HepG2 (cell line): ENCODE measurements around the gene STK36. TPM values are rescaled to one million over a fixed set of nuclear protein-coding genes. Genes with fewer than 3 reads are reported as not detected.

ENCODE experiments used
- ATAC-seq: fragments of 200-7000 bp; cut with Tn5 transposase; 3 replicates; pipeline ENCODE4 v1.9.1; 2020; ENCODE audit warnings: mild to moderate bottlenecking, moderate library complexity
- BruUV-seq: library from RNA; stranded (reverse); fragments of 400-500 nt; replicated peaks from 2 replicates; lab custom pipeline; 2021; lab: Mats Ljungman, UMichigan
- CTCF ChIA-PET: fragments of 300-600 bp; formaldehyde crosslinking; extraction: SDS; loops from one replicate; lab custom pipeline; 2021; ENCODE audit warnings: low total read pairs, inconsistent platforms, low intra/inter-chr PET ratio; lab: Yijun Ruan, JAX
- POLR2A ChIA-PET: fragments of 350-600 bp; sonication (Branson Sonifier 250); formaldehyde crosslinking; loops from one replicate; lab custom pipeline; 2020; ENCODE audit warnings: antibody characterized with exemption, inconsistent platforms; lab: Yijun Ruan, JAX
- DNase-seq: peaks from one replicate; pipeline ENCODE4 v3.0.0-alpha.2; 2015; ENCODE audit warnings: low spot score
- FAIRE-seq: peaks from 3 replicates; lab custom pipeline; 2011; peaks lifted over from hg19 to GRCh38; lab: Jason Lieb, UNC
- H2AFZ ChIP-seq: one replicate; pipeline ENCODE4 v1.6.1; 2011; ENCODE audit warnings: low read length, inconsistent platforms
- H3K27ac ChIP-seq: fragments of 300-600 bp; 3 replicates; pipeline ENCODE4 v1.8.0; 2011; ENCODE audit warnings: mixed run types, mild to moderate bottlenecking, mixed read lengths, low read length, inconsistent platforms; ENCODE audit not compliant: insufficient read depth; ENCODE audit errors: extremely low read length
- H3K27me3 ChIP-seq, 2 experiments: fragments of 200-600 bp in 1 of 2; 2 replicates in 1 of 2; 3 replicates in 1 of 2; pipeline versions ENCODE4 v1.6.0 to v1.8.0; 2011; ENCODE audit warnings: low read length in 2 of 2, mild to moderate bottlenecking in 2 of 2, moderate library complexity in 2 of 2, inconsistent platforms in 1 of 2; ENCODE audit not compliant: insufficient read depth in 2 of 2, control insufficient read depth in 1 of 2
- H3K36me3 ChIP-seq, 2 experiments: fragments of 200-600 bp in 1 of 2; replicated peaks in 1 of 2; 2 replicates in 1 of 2; 3 replicates in 1 of 2; pipeline versions ENCODE4 v1.5.1 to v1.8.0; 2011; ENCODE audit warnings: low read length in 2 of 2, inconsistent platforms in 1 of 2; ENCODE audit not compliant: insufficient read depth in 2 of 2, control insufficient read depth in 1 of 2
- H3K4me1 ChIP-seq: 2 replicates; pipeline ENCODE4 v1.5.1; 2012; ENCODE audit warnings: low read length, inconsistent platforms; ENCODE audit not compliant: insufficient read depth
- H3K4me2 ChIP-seq: 2 replicates; pipeline ENCODE4 v1.6.0; 2011; ENCODE audit warnings: low read depth, low read length, inconsistent platforms
- H3K4me3 ChIP-seq, 3 experiments: fragments of 200-600 bp in 1 of 3; sonication (generic), shearing (Covaris generic) in 1 of 3; replicated peaks in 1 of 3; 2 replicates each; pipeline ENCODE4 v1.5.1; 2011 to 2016; ENCODE audit warnings: low read length in 3 of 3, inconsistent platforms in 2 of 3, low read depth in 2 of 3, mild to moderate bottlenecking in 2 of 3, control low read depth in 1 of 3, mixed read lengths in 1 of 3; ENCODE audit not compliant: insufficient read depth in 1 of 3
- H3K79me2 ChIP-seq: one replicate; pipeline ENCODE4 v1.6.1; 2011; ENCODE audit warnings: low read length, inconsistent platforms; ENCODE audit not compliant: insufficient read depth
- H3K9ac ChIP-seq: 2 replicates; pipeline ENCODE4 v1.6.0; 2011; ENCODE audit warnings: mild to moderate bottlenecking, low read depth, low read length, inconsistent platforms; ENCODE audit not compliant: insufficient read depth
- H3K9me3 ChIP-seq: 2 replicates; pipeline ENCODE4 v1.5.1; 2012; ENCODE audit warnings: mild to moderate bottlenecking, low read length
- H4K20me1 ChIP-seq: 2 replicates; pipeline ENCODE4 v1.6.0; 2011; ENCODE audit warnings: inconsistent platforms, mild to moderate bottlenecking, low read length, moderate library complexity; ENCODE audit not compliant: insufficient read depth
- ERF ChIP-seq: IDR thresholded peaks from 2 replicates; pipeline ENCODE4 v1.6.1; 2018; ENCODE audit warnings: missing biosample characterization, missing genetic modification reagents
- FOXO1 ChIP-seq: sonication (generic); formaldehyde crosslinking; IDR thresholded peaks from 2 replicates; pipeline ENCODE4 v1.4.0; 2020; ENCODE audit warnings: missing genetic modification reagents
- HDAC2 ChIP-seq: sonication (generic); formaldehyde crosslinking; IDR thresholded peaks from 2 replicates; pipeline ENCODE4 v1.4.0; 2020; ENCODE audit warnings: missing genetic modification reagents
- HMGA1 ChIP-seq: sonication (generic); formaldehyde crosslinking; conservative IDR thresholded peaks from 2 replicates; pipeline ENCODE4 v1.4.0; 2020; ENCODE audit warnings: missing genetic modification reagents
- IKZF4 ChIP-seq: sonication (generic); formaldehyde crosslinking; IDR thresholded peaks from 2 replicates; pipeline ENCODE4 v1.5.1; 2020; ENCODE audit warnings: borderline replicate concordance, mild to moderate bottlenecking, low read depth, missing genetic modification reagents; ENCODE audit errors: not compliant biosample characterization
- PAF1 ChIP-seq: IDR thresholded peaks from 2 replicates; pipeline ENCODE4 v1.6.1; 2016; ENCODE audit warnings: missing genetic modification reagents, missing compliant biosample characterization
- RBFOX2 ChIP-seq: fragments of 200-400 bp; formaldehyde crosslinking; IDR thresholded peaks from 2 replicates; pipeline ENCODE4 v1.6.1; 2017; ENCODE audit warnings: low read depth, mild to moderate bottlenecking, low read length
- RFX5 ChIP-seq: IDR thresholded peaks from 2 replicates; pipeline ENCODE4 v1.6.1; 2011; ENCODE audit warnings: low read depth, low read length, improper control_type of control experiment
- RFXANK ChIP-seq: IDR thresholded peaks from 2 replicates; pipeline ENCODE4 v1.6.1; 2016
- RFXAP ChIP-seq: sonication (generic); formaldehyde crosslinking; IDR thresholded peaks from 2 replicates; pipeline ENCODE4 v1.4.0; 2020; ENCODE audit warnings: missing genetic modification reagents, borderline replicate concordance
- RORA ChIP-seq: sonication (generic); formaldehyde crosslinking; IDR thresholded peaks from 2 replicates; pipeline ENCODE4 v1.5.0; 2020; ENCODE audit warnings: mild to moderate bottlenecking, missing genetic modification reagents, moderate library complexity
- SAFB2 ChIP-seq: sonication (generic); formaldehyde crosslinking; IDR thresholded peaks from 2 replicates; pipeline ENCODE4 v1.5.1; 2020; ENCODE audit warnings: missing genetic modification reagents, low read depth, mild to moderate bottlenecking, borderline replicate concordance
- ZNF33B ChIP-seq: sonication (generic); formaldehyde crosslinking; IDR thresholded peaks from 2 replicates; pipeline ENCODE4 v1.5.1; 2020; ENCODE audit warnings: mild to moderate bottlenecking, missing genetic modification reagents
- ZNF430 ChIP-seq: sonication (generic); formaldehyde crosslinking; IDR thresholded peaks from 2 replicates; pipeline ENCODE4 v1.9.0; 2021; ENCODE audit warnings: mild to moderate bottlenecking, missing genetic modification reagents
- ZNF691 ChIP-seq: sonication (generic); formaldehyde crosslinking; IDR thresholded peaks from 2 replicates; pipeline ENCODE4 v1.4.0; 2020; ENCODE audit warnings: missing genetic modification reagents, low read depth, mild to moderate bottlenecking, borderline replicate concordance
- ZNF776 ChIP-seq: sonication (generic); formaldehyde crosslinking; IDR thresholded peaks from 2 replicates; pipeline ENCODE4 v1.4.0; 2020; ENCODE audit warnings: mild to moderate bottlenecking, missing genetic modification reagents
- WGBS: methylation state at CpG from one replicate; pipeline ENCODE4 v1.1.6; 2017; ENCODE audit warnings: low lambda C conversion rate; 5-methylcytosine and 5-hydroxymethylcytosine counted together
- in situ Hi-C: cut with HindIII; loops from 2 replicates; pipeline ENCODE4 v1.10.0; 2017; ENCODE audit warnings: low pct_unique_long_range_greater_than_20kb; ENCODE audit not compliant: extremely low pct_ligation_motif_present
- intact Hi-C: fragments of 100-400 bp; cut with micrococcal nuclease; formaldehyde crosslinking; loops from one replicate; pipeline ENCODE4 v1.10.0; 2022; ENCODE audit not compliant: unreplicated experiment
- polyA plus RNA-seq, 8 experiments: library from polyadenylated mRNA; depleted of rRNA in 3 of 8; stranded (reverse) in 7 of 8; unstranded in 1 of 8; fragments of >200 nt; fragmentation: Illumina TruSeq in 4 of 8; extraction: Trizol in 4 of 8; gene quantifications; 2 replicates each; pipeline versions ENCODE4 v1.2.1 to v1.2.3, GENCODE V29; 2011 to 2016; ENCODE audit warnings: low read depth in 4 of 8, missing spikeins in 1 of 8, mixed read lengths in 1 of 8; ENCODE audit not compliant: insufficient read depth in 1 of 8
- total RNA-seq, 5 experiments: library from RNA; depleted of rRNA; stranded (reverse); fragments of >200 nt; fragmentation: Illumina TruSeq; extraction: Trizol; gene quantifications; 2 replicates each; pipeline ENCODE4 v1.2.3, GENCODE V29; 2016; ENCODE audit warnings: low read depth in 1 of 5

STK36 gene
- total and polyA plus RNA-seq, 2 of the 13 experiments (the other 11 are each of a cell fraction or from before 2014, with no cell fraction given) = 45.9 to 83.5 TPM

GRCh38 chr2:218645126-218645525, 26.8 kb upstream of the STK36 start:
- H3K9me3 ChIP-seq = no peaks in the 10 kb centered on the region
- ATAC-seq = no peak
- H3K4me2 ChIP-seq = no peak overlapping the region
- H3K27me3 ChIP-seq = no peaks in the 10 kb centered on the region
- FAIRE-seq = peak; percentile 4
- H3K79me2 ChIP-seq = no peaks in the 10 kb centered on the region
- intact Hi-C loops = no loop called here
- in situ Hi-C loops = loop anchor here (5.0 kb wide), 1 partner anchor 373 kb away; the partner anchor contains the start of genes AAMP and PNKD
- peaks cover 42 to 79% of the 10 kb centered on the region in 2 experiments for H3K36me3 ChIP-seq
- TF ChIP-seq PAF1 (CRISPR knock-in tag) = no peak
- TF ChIP-seq RORA = no peak
- no peak for TF ChIP-seq ZNF33B (CRISPR knock-in tag)
- TF ChIP-seq ZNF776 (CRISPR knock-in tag) = no peak
- no peak for TF ChIP-seq ZNF691 (CRISPR knock-in tag)
- no peak for TF ChIP-seq RBFOX2
- TF ChIP-seq SAFB2 (CRISPR knock-in tag) = no peak
- no peak for TF ChIP-seq IKZF4 (CRISPR knock-in tag)
- no peak for TF ChIP-seq ERF (CRISPR knock-in tag)
- TF ChIP-seq RFXAP = no peak
- no peak for TF ChIP-seq HDAC2
- no peak for TF ChIP-seq ZNF430
- no peak for TF ChIP-seq RFX5
- no peak for TF ChIP-seq RFXANK (CRISPR knock-in tag)
- no peak for TF ChIP-seq FOXO1 (CRISPR knock-in tag)
- TF ChIP-seq HMGA1 (CRISPR knock-in tag) = no peak
- H3K9ac ChIP-seq = no peak overlapping the region; the same call in 1 of the 2 replicates
- no peaks in the 10 kb centered on the region for H4K20me1 ChIP-seq
- no peak overlapping the region for H2AFZ ChIP-seq
- no peak for DNase-seq
- BruUV-seq = no TSS peak
- no peak overlapping the region for H3K4me3 ChIP-seq
- H3K27ac ChIP-seq = no peak overlapping the region
- H3K4me1 ChIP-seq = peaks cover 11% of the 10 kb centered on the region; the same call in 1 of the 2 replicates
- 90% methylated on average over 1 of the region's 1 CpG for WGBS
- CTCF ChIA-PET = no interaction called here
- POLR2A ChIA-PET = no interaction called here
